Measurements from ENCODE around the gene TRIM3.
A peak's percentile ranks its signal among the peaks of the same experiment; 100 is the strongest.

The TRIM3 gene

DNA sequence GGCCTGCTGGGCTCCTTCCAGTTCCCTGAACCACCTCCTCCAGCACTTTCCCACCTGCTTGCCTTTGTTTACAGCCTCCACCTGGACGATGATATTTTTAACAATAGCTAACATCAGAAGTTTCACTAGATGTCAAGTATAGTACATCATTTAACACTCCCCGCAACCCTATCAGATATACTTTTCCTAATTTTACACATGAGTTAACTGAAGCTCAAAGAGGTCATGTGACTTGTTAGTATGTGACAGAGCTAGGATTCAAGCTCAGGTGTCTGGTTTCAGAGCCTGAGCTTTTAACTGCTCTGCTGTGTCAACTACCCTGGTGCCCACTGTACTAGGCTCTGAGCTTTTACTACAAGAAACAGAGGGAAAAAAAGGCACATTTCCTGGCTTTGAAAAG is 18.7 kb downstream of the TRIM3 start:
- Histone ChIP-seq H3K27me3 (replicated peaks) (no peaks in the 10 kb centered on the region), H3K27ac (no peak overlapping the region), H3K4me3 (ENCODE audit: low read depth, low read length) (no peak overlapping the region), H3K36me3 (replicated peaks) (peaks cover 58% of the 10 kb centered on the region)
- in situ Hi-C loops (cut with HindIII; ENCODE audit: low pct_ligation_motif_present, low sequenced_read_pairs) = no loop called here
- DNase-seq = no peak
- TF ChIP-seq, protein P1, sequence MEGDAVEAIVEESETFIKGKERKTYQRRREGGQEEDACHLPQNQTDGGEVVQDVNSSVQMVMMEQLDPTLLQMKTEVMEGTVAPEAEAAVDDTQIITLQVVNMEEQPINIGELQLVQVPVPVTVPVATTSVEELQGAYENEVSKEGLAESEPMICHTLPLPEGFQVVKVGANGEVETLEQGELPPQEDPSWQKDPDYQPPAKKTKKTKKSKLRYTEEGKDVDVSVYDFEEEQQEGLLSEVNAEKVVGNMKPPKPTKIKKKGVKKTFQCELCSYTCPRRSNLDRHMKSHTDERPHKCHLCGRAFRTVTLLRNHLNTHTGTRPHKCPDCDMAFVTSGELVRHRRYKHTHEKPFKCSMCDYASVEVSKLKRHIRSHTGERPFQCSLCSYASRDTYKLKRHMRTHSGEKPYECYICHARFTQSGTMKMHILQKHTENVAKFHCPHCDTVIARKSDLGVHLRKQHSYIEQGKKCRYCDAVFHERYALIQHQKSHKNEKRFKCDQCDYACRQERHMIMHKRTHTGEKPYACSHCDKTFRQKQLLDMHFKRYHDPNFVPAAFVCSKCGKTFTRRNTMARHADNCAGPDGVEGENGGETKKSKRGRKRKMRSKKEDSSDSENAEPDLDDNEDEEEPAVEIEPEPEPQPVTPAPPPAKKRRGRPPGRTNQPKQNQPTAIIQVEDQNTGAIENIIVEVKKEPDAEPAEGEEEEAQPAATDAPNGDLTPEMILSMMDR (IDR thresholded peaks at IDR 0.05; ENCODE audit: low read depth, low read length, missing control alignments) = no peak

DNA sequence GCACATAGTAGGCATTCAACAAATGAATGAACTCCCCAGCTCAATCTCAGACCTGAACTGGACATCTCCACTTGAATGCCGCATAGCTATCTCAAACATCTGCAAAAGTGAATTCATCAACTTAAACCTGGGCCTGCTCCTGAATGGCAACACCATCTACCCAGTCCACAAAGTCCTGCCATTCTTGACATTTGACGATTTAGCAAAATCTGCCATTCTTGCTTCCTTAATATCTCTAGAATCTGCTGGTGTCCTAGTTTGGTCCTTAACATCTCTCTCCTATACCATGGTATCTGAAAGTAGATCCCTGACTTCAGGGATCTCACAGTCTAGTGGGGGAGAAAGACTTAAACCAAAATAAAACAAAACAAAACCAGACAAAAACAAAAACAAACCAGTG is 20.6 kb downstream of the TRIM3 start:
- H3K27me3 ChIP-seq (replicated peaks) = no peaks in the 10 kb centered on the region
- no peak overlapping the region for H3K27ac ChIP-seq
- TF ChIP-seq, protein P1 (IDR thresholded peaks at IDR 0.05; ENCODE audit: low read depth, low read length, missing control alignments) = no peak
- in situ Hi-C loops (cut with HindIII; ENCODE audit: low pct_ligation_motif_present, low sequenced_read_pairs) = no loop called here
- no peak for DNase-seq
- H3K4me3 ChIP-seq (ENCODE audit: low read depth, low read length) = no peak overlapping the region
- H3K36me3 ChIP-seq (replicated peaks) = peaks cover 67% of the 10 kb centered on the region

DNA sequence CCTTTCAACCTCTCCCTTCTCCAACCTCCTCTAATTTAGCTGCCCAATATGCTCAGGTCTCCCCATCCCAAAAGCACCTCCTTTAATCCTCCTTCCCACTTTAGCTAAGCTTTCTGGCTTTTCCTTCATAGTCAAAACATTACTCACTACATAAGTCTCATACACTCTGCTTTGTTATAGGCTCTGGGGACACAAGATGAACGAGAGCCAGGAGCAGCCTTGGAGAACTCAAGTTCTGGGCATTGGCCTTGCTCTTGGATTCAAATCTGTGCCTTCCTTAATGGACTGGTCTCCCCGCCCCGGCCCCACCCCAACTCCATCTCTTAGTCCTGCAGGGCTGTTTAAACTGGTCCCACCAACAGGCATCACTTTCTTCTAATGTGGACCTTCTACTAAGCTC is 21.5 kb downstream of the TRIM3 start:
- DNase-seq = no peak
- Histone ChIP-seq H3K36me3 (replicated peaks) (peaks cover 60% of the 10 kb centered on the region), H3K27ac (no peak overlapping the region), H3K4me3 (ENCODE audit: low read depth, low read length) (no peak overlapping the region), H3K27me3 (replicated peaks) (no peaks in the 10 kb centered on the region)
- in situ Hi-C loops (cut with HindIII; ENCODE audit: low pct_ligation_motif_present, low sequenced_read_pairs) = no loop called here
- TF ChIP-seq, protein P1 (IDR thresholded peaks at IDR 0.05; ENCODE audit: low read depth, low read length, missing control alignments) = no peak

- Histone ChIP-seq H3K36me3 (replicated peaks) (peaks cover 32% of the 10 kb centered on the region), H3K27ac (no peak overlapping the region), H3K27me3 (replicated peaks) (no peaks in the 10 kb centered on the region), H3K4me3 (ENCODE audit: low read depth, low read length) (no peak overlapping the region)
- in situ Hi-C loops (cut with HindIII; ENCODE audit: low pct_ligation_motif_present, low sequenced_read_pairs) = no loop called here
- TF ChIP-seq, protein P1 (IDR thresholded peaks at IDR 0.05; ENCODE audit: low read depth, low read length, missing control alignments) = no peak
- DNase-seq = no peak
Measured at GRCh38 chr11:6448574-6448973, 25.2 kb downstream of the TRIM3 start.

- DNase-seq = peak; percentile 40
- Histone ChIP-seq H3K4me3 (ENCODE audit: low read depth, low read length) (no peak overlapping the region), H3K36me3 (replicated peaks) (peaks cover 1% of the 10 kb centered on the region), H3K27me3 (replicated peaks) (no peaks in the 10 kb centered on the region), H3K27ac (no peak overlapping the region)
- TF ChIP-seq, protein P1 (IDR thresholded peaks at IDR 0.05; ENCODE audit: low read depth, low read length, missing control alignments) = peak; percentile 92
- in situ Hi-C loops (cut with HindIII; ENCODE audit: low pct_ligation_motif_present, low sequenced_read_pairs) = no loop called here
Measured at GRCh38 chr11:6443269-6444003, 30.3 kb downstream of the TRIM3 start.

DNA sequence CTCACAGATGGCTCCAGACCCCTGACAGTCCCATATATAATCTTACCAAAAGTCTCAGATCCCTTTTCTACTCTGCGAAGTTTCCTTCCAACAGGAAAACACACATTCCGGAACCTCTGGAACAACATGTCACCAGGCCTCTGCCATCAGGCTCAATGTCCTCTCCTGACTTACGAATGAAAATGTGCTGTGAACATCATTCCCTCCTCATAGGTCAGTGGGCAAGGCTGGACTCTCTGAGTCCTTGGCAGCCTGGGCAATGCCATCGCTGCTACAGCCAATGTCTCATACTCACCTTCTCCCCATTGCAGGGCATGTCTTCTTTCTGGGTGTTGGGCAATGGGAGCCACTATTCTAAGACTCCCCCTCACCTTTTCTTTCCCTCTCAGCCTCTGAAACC is 31.3 kb downstream of the TRIM3 start:
- Histone ChIP-seq H3K27ac (no peak overlapping the region), H3K4me3 (ENCODE audit: low read depth, low read length) (no peak overlapping the region), H3K36me3 (replicated peaks) (no peaks in the 10 kb centered on the region), H3K27me3 (replicated peaks) (no peaks in the 10 kb centered on the region)
- in situ Hi-C loops (cut with HindIII; ENCODE audit: low pct_ligation_motif_present, low sequenced_read_pairs) = no loop called here
- DNase-seq = no peak
- TF ChIP-seq, protein P1 (IDR thresholded peaks at IDR 0.05; ENCODE audit: low read depth, low read length, missing control alignments) = no peak
